ENCODE measurements around the gene ANKIB1. TPM values are rescaled to one million over a fixed set of nuclear protein-coding genes. Genes with fewer than 3 reads are reported as not detected.

Gene ANKIB1
- total RNA-seq, 4 donors from 2014 or later, result 27.1 to 38.1 (median 36.8) TPM

GRCh38 chr7:92335574-92335973, 89.8 kb downstream of the ANKIB1 start:
- Histone ChIP-seq H3K36me3 (peaks cover 0 to 49% (median 0%) of the 10 kb centered on the region in 3 donors), H3K4me1 (no peaks in the 10 kb centered on the region), H3K4me3 (no peak overlapping the region), H3K9me3 (peaks cover 0 to 11% (median 2%) of the 10 kb centered on the region in 4 donors), H3K27ac (no peak overlapping the region), H3K27me3 (no peaks in the 10 kb centered on the region)
- DNase-seq (ENCODE audit: low spot score in 2 of 2), result no peak
- TF ChIP-seq EP300 (IDR thresholded peaks at IDR 0.05) (no peak), CTCF (IDR thresholded peaks at IDR 0.05) (no peak), POLR2A (IDR thresholded peaks at IDR 0.05) (no peak)

- H3K9me3 ChIP-seq, result peaks cover 0 to 11% (median 2%) of the 10 kb centered on the region in 4 donors
- WGBS, 2 donors, result 81 to 86% methylated on average over 2 of the region's 2 CpGs
Observed at GRCh38 chr7:92336662-92337340, 91.0 kb downstream of the ANKIB1 start.

GRCh38 chr7:92340016-92340415, 94.2 kb downstream of the ANKIB1 start:
- Histone ChIP-seq H3K4me3 (no peak overlapping the region), H3K9me3 (peaks cover 0 to 8% (median 2%) of the 10 kb centered on the region in 4 donors), H3K27ac (no peak overlapping the region), H3K4me1 (no peaks in the 10 kb centered on the region), H3K36me3 (peaks cover 0 to 24% (median 0%) of the 10 kb centered on the region in 3 donors), H3K27me3 (no peaks in the 10 kb centered on the region)
- no peak for DNase-seq (ENCODE audit: low spot score in 2 of 2)
- WGBS, 2 donors, result 64 to 75% methylated on average over 1 of the region's 1 CpG
- TF ChIP-seq CTCF (IDR thresholded peaks at IDR 0.05), result no peak
- TF ChIP-seq POLR2A (IDR thresholded peaks at IDR 0.05), result no peak
- no peak for TF ChIP-seq EP300 (IDR thresholded peaks at IDR 0.05)

More at GRCh38 chr7:92336662-92337340, 91.0 kb downstream of the ANKIB1 start:
- Histone ChIP-seq H3K27ac (no peak overlapping the region), H3K4me1 (no peaks in the 10 kb centered on the region), H3K4me3 (no peak overlapping the region), H3K36me3 (peaks cover 0 to 41% (median 0%) of the 10 kb centered on the region in 3 donors), H3K27me3 (no peaks in the 10 kb centered on the region)
- no peak for DNase-seq (ENCODE audit: low spot score in 2 of 2)
- TF ChIP-seq CTCF (IDR thresholded peaks at IDR 0.05), result no peak

GRCh38 chr7:92343714-92344113, 97.9 kb downstream of the ANKIB1 start:
- Histone ChIP-seq H3K27ac (no peak overlapping the region), H3K9me3 (no peaks in the 10 kb centered on the region), H3K36me3 (peaks cover 0 to 35% (median 0%) of the 10 kb centered on the region in 3 donors), H3K27me3 (no peaks in the 10 kb centered on the region), H3K4me3 (no peak overlapping the region), H3K4me1 (no peaks in the 10 kb centered on the region)
- TF ChIP-seq EP300 (IDR thresholded peaks at IDR 0.05) (no peak), POLR2A (IDR thresholded peaks at IDR 0.05) (no peak), CTCF (IDR thresholded peaks at IDR 0.05) (no peak)
- 73 to 77% methylated on average over 3 of the region's 3 CpGs for WGBS, 2 donors
- DNase-seq (ENCODE audit: low spot score in 2 of 2), result no peak

GRCh38 chr7:92352009-92352408, 106.2 kb downstream of the ANKIB1 start:
- Histone ChIP-seq H3K9me3 (no peaks in the 10 kb centered on the region), H3K4me1 (no peaks in the 10 kb centered on the region), H3K27ac (no peak overlapping the region), H3K4me3 (no peak overlapping the region), H3K36me3 (peaks cover 0 to 65% (median 0%) of the 10 kb centered on the region in 3 donors), H3K27me3 (no peaks in the 10 kb centered on the region)
- TF ChIP-seq POLR2A (IDR thresholded peaks at IDR 0.05) (no peak), EP300 (IDR thresholded peaks at IDR 0.05) (no peak), CTCF (IDR thresholded peaks at IDR 0.05) (no peak)
- no peak for DNase-seq (ENCODE audit: low spot score in 2 of 2)

Measured in tibial nerve (tissue), 4 donors.